Thyroid gland (tissue), 4 donors: ENCODE data around the gene OR4K15.

Source experiments
- CTCF ChIP-seq, 6 experiments: fragments of 200-600 bp in 3 of 6; fragments of 450-650 bp in 3 of 6; sonication (generic) in 3 of 6; IDR thresholded peaks; one replicate each; pipeline ENCODE4 v1.5.1; 2016 to 2019; ENCODE audit warnings: antibody characterized with exemption in 6 of 6, mild to moderate bottlenecking in 2 of 6, inconsistent platforms in 1 of 6, moderate library complexity in 1 of 6
- POLR2A ChIP-seq, 2 donors: fragments of 450-650 bp; IDR thresholded peaks; one replicate each; pipeline ENCODE4 v1.6.1; 2017; ENCODE audit warnings: antibody characterized with exemption in 2 of 2, mild to moderate bottlenecking in 2 of 2, moderate library complexity in 1 of 2

- TF ChIP-seq CTCF (IDR thresholded peaks at IDR 0.05) = no peak
- no peak for TF ChIP-seq POLR2A (IDR thresholded peaks at IDR 0.05)
Measured at GRCh38 chr14:20008156-20008555, 32.8 kb downstream of the OR4K15 start.
